GM19324 (cell line): ENCODE measurements around the gene IRF2.

ENCODE experiments used
- ATAC-seq: cut with Tn5 transposase; IDR thresholded peaks from one replicate; pipeline ENCODE4 v1.9.1; 2021; ENCODE audit warnings: mild to moderate bottlenecking, moderate library complexity; ENCODE audit not compliant: unreplicated experiment, low FRiP score

The IRF2 gene

DNA sequence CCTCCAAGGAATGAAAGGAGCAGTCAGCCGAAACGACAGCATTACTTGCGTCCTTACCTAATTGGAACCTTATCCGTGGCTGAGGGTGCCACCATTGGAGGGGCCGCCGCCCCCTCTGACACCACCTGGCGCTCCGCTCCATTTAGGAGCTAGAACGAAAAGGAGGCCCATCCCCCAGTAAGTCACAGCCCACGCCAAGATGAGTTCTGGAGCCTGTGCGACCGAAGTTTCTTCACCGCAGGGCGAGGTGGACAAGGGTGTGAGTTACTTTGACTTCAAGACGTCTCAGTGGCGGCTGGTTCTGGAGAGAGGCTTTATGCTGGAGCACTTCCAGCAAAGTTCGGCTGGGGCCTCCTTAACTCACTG, 729 bp upstream of the IRF2 start:
- ATAC-seq, result peak; percentile 13

DNA sequence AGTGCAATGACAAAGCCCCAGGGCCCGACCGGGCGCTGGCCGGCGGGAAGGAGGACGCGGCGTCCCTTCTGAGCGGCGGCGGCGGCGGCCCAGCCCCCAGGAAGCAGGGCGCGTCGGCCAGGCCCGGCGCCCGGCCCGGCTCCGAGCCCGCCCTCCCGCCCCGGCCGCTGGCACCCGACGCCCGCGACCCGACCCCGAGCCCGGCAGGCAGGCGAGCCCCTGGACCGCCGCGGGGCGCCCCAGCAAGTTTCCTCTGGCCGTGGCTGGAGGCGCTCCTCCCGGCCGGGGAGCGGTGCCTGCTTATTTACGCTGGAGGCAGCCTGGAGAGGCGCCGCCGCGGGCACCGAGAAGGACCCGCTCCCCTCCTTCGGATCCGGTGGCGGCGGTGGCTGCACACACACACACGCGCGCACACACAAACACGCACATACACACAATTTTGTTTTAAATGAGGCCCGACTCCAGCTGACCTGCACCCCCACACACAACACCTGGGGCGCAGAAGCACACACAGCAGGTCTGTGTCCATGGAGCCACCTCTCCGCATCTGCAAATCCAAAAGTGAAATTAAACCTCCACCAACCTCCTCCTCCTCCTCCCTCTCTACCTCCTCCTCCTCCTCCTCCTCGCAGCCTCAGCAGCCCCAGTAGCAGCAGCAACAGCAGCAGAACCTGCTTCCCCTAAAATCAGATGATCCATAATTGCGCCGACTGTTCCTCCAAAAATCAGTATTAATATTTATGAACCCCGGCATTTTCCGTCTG, 669 bp downstream of the IRF2 start:
- no peak for ATAC-seq

DNA sequence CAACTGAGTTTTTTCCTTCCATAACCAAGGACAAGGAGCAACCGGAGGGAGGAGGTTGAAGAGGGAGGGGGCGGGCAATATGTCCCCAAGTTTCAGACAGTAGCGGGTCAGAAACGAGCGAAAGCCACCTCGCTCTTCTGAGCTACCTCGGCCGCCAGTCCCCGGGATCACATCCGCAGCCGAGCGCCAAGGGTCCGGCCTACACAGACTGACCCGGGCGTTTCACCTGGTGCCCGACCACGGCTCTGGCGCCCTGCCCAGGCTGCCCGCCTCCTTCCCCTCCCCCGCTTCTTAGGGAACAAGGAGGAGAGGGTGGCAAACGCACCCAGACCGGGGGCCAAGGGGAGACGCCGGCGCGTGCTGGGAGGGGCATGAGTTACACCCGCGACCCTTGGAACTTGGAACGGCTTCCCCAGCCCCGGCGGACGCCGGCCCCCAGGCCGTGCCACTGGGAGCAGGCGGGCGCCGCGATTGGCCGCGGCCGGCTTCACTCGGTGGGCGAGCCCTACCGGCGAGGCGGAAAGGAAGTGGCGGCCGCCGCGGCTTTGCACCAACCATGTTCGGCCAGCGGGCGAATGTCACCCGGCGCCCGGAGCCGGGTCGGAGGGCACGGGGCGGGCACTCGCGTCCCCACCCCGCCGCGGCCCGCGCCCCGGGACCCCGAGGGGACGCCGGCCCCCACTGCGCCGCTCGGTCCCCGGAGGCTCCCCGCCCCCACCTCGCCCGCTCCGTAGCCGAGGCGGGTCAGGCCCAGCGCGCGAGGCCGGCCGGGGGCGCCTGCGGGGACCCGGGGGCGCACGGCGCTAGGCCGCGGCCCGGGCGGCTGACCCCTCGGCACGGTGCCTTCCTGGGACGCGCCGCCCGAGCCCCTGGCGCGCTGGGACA, 1.5 kb downstream of the IRF2 start:
- ATAC-seq, result peak; percentile 34

DNA sequence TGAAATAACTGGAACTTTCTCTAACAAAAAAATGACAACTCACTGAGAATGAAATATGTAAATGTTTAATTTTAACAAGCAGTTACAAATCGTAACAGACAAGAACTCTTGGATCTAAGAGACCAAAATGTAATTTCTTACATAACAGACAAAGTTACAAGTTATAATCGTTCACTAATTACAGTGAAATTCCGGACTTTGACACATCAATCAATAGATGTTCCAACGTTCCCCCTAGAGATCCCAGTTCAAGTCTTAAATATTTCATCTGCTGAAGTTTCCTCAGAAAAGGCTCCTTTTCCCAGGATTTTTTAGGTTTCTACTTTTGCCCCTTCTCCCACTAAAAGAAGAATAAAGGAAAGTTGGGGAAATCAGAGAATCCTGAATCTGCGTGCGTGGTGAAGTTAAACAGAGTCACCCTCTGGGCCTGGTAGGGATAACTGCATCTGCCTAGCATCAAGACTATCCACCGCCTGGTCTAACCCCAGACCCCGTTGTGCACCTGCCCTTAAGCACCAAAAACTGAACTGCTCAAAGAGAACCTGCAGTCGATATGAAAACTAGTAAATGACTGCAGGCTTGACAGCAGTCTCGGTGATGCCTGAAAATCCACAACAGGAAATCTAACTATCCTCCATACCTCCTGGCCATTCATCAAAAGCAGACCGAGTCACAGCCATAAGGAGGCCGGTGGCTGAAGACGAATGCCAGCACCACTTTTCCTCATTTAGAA, 2.3 kb downstream of the IRF2 start:
- no peak for ATAC-seq

DNA sequence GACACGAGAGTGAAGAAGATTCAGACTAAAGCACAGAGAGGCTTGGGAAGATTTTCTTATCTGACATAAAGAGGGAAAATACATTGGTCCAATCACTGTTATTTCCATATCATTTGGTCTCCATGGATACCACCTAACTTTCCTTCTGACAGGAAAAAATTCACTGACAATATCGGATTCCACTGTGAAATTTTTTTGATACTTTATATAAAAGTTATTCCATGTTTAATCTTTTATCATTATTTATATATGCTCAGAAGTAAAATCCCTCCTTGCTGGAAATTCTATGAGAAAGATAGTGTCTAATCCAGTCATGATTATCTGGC, 3.6 kb downstream of the IRF2 start:
- ATAC-seq, result no peak

DNA sequence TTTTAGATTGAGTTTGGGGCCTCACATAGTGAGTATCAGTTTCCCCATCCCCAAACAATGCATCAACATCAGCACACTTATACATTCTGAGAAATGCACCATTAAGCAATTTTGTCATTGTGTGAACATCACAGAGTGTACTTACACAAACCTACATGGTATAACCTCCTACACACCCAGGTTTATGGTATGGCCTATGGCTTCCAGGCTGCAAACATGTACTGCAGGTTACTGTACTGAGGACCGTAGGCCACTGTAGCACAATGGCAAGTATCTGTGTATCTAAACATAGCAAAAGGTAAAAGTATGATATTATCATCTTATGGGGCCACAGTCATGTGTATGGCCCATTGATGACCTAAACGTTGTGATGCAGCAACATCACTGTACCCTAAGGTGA, 7.7 kb downstream of the IRF2 start:
- no peak for ATAC-seq

DNA sequence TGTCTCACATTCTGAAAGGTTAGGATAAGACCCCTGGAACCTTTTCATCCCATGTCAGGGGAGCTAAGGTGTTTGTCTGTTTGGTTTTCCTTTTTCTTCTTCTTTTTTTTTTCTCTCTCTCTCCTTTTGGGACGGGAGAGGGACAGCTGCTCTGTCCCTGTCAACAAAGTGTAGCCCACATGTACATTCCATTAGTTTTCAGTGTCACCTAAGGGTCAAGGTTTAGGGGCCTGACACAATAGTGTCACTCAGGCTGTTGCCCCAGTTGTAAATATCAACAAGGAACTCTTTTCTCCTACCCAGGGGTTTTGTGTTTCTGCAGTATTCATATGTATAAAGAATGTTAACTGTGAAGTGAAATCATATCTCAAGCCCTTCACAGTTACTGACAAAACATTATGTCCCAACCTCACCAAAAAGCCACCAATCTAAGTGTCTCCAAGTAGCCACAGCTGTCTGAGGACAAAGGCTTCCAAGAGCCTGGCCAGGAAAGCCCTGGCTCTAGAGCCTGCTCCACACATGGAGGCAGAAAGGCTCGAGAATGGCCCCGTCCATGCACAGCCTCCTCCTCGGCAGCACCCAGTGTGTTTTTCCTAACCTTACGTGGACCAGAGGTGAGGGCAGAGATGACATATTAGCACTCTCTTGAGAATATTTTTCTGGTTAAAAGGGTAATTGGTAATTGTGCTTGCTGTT, 9.4 kb downstream of the IRF2 start:
- ATAC-seq, result no peak

DNA sequence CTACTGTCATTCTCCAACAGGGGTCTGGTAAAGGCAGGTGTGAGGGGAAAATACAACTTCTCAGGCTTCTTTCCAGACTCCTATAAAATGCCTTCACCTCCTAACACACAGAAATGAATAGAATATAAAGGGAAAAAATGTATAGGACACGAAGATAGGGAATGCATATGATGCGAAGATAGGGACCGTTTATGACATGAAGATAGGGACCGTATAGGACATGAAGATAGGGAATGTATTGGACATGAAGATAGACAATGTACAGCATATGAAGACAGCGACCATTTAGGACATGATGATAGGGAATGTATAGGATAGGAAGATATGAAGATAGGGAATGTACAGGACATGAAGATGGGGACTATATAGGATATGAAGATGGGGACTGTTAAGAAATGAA, 10.5 kb downstream of the IRF2 start:
- no peak for ATAC-seq

DNA sequence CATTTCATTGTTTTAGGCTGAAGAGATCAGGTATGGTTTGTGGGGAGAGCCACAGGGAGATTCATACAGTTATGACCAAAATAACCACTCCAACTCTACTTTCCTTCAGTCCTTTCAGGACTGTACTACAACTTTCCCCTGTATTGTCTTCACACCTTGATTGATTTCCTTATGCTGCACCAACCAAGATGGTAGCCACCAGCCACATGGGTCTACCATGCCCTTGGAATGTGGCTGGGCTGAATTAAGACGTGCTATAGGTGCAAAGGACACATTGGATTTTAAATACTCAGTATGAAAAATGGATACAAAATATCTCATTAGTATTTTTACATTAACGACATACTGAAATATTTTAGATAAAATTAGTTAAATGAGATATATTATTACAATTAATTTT, 11.2 kb downstream of the IRF2 start:
- ATAC-seq, result no peak

DNA sequence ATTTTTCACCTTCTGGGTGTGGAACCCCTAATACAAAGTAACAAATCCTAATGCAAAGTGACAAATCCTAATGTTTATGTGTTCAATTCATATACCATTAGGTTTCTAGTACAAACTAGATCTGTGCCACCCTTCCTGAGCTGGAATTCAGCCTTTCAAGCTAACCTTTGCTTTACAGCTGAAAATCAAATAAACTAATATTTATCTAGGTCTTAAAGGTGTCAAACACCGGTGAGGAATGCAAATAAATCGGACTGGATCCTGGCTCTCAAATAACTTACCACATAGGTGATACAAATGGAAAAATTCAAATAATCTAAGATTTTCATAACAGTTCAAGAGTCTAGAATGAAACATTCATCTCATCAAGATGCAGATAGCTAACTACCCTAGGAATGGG, 11.6 kb downstream of the IRF2 start:
- no peak for ATAC-seq

DNA sequence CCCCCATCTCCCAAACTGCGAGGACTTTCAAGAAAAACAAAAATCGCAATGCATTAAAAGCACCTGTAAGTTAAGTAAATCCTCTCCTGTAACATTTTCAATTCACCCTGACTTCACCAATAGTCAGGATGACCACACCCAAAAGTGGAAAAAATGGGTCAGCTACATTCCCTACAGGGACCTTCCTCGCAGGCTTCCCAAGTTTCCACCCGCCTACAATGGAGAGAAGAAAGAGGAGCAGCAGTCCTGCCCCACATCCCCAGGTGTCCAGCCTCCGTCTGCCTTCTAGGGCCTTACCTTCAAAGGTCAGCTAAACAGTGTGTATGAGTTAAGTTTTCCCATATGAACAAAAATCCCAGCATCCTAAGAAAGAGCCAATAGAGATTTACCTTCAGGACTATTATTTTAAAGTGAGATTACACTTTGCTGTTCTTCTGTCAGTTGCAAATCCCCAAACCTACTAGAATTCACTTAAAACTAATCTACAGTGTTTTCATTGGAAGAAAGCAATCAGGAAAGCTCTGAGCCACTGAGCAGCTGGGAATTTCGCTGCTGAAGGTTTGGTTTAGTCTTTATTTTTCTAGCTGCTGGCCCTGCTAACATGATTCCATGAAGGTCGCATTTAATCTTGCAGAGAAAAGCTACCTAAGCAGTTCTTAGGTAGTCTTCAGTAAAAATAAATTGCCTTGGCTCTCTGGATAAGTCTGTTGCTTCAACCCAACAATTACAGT, 12.5 kb downstream of the IRF2 start:
- no peak for ATAC-seq

DNA sequence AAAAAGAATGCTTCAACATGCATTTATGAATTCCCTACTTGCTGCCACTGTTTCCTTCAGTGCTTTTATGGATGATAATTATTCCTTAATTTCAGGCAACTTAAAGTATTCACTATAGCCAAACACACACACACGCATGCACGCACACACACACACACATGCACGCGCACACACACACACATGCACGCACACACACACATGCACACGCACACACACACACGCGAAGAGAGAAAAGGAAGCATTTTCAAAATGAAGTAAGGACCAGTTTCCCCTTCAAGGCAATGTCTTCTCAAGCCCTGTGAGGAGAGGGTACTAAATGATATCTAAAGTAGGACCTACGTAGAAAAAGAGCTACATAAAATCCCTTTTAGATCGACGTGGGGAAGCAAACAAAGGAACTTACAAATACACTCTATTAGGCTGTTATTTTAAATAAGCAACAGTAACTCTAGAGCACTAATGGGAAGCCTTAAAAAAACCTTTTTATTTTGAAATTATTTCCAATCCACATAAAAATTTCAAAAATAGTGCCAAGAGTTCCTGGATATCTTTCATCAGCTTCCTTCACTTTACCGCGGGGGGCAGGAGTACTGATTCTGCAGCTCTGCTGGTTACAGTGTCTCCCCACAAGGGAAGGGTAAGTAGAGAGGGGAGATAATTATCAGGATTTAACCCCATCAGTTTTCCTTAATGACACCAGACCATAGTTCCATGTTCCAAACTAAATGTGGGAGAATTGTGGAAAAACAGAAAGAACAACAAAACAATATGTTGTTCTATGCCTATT, 13.7 kb downstream of the IRF2 start:
- no peak for ATAC-seq

DNA sequence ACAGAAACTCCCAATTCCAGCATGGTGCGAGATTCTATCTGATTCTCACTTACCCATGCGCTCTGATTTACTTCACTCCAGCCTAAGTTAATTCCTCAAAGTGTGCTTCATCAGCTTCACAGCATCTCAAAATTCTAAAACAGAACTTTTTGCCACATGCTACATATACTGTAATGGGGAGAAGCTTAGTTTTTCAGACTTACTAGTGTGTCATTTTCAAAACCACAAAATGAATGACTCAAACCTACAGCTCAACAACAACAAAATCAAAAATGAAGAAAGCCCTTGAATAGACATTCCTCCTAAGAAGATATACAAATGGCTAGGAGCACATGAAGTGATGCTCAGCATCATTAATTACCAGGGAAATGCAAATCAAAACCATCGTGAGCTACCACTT, 14.9 kb downstream of the IRF2 start:
- ATAC-seq, result no peak

DNA sequence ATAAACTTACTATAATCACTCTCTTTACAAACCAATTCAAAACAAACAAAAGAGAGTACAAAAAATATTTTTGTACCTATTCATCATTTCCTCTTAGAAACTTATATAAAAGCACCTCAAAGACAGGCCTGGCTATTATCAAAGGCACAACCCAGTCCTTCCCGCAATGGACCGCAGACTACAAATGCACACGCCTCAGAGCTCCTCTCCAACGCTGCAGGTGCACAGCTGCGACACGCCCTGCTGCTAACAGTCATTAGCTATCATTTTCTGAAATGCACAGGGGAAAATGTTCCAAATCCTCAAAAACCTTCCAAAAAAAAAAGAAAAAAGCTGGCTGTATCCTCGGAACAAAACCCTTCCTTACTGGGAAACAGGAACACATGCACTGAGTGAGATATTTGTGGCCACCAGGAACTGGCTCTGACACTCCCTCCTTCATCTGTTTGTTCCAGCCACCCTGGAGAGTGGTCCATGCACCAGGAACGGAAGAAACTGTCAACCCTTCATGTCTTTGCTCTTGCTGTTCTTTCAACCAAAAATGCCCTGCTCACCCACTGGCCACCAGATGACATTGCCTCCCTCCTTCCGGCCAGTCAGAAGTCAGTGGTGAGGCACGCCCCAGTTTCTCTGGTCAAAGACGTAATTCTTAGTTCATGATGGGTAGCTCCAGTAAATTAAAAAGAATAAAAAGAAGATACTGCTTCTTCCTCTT, 16.7 kb downstream of the IRF2 start:
- no peak for ATAC-seq

DNA sequence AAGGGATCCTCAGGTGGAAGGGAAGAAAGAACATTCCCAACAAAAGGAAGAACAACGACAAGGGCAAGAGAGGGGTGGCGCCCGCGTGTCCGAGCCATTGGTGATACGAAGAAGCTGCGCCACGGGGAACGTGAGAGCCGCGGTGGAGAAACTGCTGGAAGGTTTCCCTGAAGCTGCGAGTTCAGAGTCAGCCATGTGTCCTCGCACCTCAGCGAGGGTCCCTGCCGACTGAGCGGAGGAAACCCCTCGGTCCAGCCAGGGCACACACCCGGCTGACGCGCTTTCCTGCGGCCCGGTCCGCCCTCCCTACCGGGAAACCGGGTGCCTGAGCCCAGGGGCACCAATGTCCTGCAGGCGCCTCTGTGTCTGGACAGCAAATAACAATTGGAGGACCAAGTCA, 18.0 kb downstream of the IRF2 start:
- ATAC-seq, result no peak

DNA sequence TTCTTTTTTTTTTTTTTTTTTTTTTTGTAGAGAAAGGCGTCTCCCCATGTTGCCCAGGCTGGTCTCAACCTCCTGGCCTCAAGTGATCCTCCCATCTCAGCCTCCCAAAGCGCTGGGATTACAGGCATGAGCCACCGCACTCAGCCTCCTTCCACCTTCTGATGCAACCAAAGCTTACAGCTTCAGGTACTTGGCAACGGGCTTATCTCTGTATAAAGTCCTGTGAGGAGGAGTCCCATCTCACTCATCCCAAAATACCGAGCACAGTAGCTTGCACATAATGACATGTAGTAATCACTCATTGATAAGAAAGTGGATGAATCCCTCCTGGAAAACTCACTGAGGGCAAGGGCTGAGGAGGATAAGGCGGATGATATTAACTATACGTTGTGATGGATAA, 19.1 kb downstream of the IRF2 start:
- ATAC-seq, result no peak

DNA sequence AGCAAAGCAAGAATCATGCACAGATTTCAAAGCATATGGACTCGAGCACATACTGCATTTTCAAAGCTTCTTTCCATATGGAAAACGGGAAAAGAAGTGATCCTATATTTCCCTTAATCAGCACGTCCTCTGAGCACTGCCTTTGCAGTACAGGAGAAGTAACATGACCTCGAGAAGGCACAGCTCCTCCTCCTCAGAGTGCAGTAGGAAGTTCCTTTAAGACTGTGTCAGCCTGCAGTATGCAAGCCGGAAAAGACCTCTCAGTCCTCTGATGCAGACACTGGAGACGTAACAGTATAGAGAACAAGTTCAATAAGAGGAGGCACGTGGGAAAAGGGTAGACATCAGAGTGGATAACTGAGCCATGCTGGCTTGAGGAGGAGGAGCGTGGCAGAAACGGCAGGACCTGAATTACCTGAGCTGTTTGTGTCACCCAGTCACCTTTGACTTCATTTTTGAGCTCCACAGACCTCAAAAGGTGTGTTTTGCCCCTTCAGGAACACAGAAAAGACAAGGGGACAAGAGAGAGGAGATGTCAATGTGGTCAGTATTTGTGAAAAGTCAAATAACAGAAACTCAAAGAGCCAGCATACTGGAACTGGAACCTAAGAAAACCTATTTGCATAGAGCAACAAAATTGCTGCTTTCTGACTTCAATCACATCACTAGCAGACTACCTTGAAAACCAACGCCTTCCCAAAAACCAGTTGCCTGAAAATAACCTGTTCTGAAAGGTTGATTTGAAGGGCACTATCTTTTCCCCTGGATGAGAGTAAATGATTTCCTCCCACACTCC, 20.8 kb downstream of the IRF2 start:
- peak; percentile 57 for ATAC-seq

DNA sequence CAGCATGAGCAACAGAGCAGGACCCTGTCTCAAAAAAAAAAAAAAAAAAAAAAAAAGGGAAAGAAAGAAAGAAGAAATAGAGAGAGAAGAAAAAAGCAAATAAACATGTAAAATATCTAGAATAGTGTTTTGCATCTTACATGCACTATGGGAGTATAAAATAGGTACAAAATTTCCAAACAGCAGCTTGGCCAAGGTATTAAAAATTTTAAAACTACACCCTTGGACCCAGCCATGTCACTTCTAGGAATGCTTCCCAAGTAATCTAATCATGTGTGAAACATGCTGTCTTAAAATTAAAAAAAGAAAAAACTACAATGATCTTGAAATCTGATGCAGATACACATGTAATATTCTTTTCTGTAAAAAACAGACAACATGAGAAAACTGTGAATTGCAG, 21.6 kb downstream of the IRF2 start:
- ATAC-seq, result no peak
